A673 (cell line): ENCODE data around the gene CATSPERZ.

Experiments used
- EZH2 ChIP-seq: fragments of 200-600 bp; sonication (generic); IDR thresholded peaks from 2 replicates; pipeline ENCODE4 v1.6.1; 2017; ENCODE audit warnings: borderline replicate concordance, low read depth, mild to moderate bottlenecking, mixed read lengths, antibody characterized with exemption, low read length; ENCODE audit not compliant: poor library complexity, severe bottlenecking
- TF ChIP-seq, protein P1 (sequence below): fragments of 300-800, 200-600 bp; sonication (generic); conservative IDR thresholded peaks from 2 replicates; pipeline ENCODE4 v1.5.1; 2017; ENCODE audit warnings: low read depth, mild to moderate bottlenecking, antibody characterized with exemption, low read length, moderate library complexity, mixed read lengths

DNA sequence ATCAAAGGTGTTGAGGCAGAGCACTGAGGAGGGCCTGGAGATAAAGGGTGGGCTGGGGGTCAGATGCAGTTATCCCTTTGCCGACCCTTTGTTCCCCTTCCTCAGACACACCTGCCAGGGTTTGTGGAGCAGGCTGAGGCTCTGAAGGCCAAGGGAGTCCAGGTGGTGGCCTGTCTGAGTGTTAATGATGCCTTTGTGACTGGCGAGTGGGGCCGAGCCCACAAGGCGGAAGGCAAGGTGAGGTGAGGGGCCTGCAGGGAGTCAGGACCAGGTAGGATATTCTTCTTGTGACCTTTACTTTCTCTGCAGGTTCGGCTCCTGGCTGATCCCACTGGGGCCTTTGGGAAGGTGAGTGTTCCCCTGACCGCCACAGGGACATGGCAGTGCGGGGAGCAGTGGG, 20.4 kb downstream of the CATSPERZ start:
- TF ChIP-seq EZH2 = no peak
- TF ChIP-seq, protein P1, sequence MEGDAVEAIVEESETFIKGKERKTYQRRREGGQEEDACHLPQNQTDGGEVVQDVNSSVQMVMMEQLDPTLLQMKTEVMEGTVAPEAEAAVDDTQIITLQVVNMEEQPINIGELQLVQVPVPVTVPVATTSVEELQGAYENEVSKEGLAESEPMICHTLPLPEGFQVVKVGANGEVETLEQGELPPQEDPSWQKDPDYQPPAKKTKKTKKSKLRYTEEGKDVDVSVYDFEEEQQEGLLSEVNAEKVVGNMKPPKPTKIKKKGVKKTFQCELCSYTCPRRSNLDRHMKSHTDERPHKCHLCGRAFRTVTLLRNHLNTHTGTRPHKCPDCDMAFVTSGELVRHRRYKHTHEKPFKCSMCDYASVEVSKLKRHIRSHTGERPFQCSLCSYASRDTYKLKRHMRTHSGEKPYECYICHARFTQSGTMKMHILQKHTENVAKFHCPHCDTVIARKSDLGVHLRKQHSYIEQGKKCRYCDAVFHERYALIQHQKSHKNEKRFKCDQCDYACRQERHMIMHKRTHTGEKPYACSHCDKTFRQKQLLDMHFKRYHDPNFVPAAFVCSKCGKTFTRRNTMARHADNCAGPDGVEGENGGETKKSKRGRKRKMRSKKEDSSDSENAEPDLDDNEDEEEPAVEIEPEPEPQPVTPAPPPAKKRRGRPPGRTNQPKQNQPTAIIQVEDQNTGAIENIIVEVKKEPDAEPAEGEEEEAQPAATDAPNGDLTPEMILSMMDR = no peak
